ENCODE measurements around the gene SLC16A12. TPM values are rescaled to one million over a fixed set of nuclear protein-coding genes. Genes with fewer than 3 reads are reported as not detected.
A peak's percentile ranks its signal among the peaks of the same experiment; 100 is the strongest.

SLC16A12 gene
- total RNA-seq, 1 experiment from 2014 or later, result 10.9 TPM

GRCh38 chr10:89414879-89415821 is 120.2 kb downstream of the SLC16A12 start (continued):
- no peak for TF ChIP-seq AR (CRISPR knock-in tag; IDR thresholded peaks at IDR 0.05)

- Mint-ChIP-seq H3K36me3 (peaks cover 11% of the 10 kb centered on the region), H3K9me3 (peaks cover 14% of the 10 kb centered on the region), H3K27me3 (ENCODE audit: low read depth) (peaks cover 27% of the 10 kb centered on the region), H3K4me3 (peak within 1 kb of the TSS; percentile 97), H3K27ac (peak within 1 kb of the TSS; percentile 94), H3K4me1 (peaks cover 22% of the 10 kb centered on the region)
- ChIA-PET POLR2A (interaction anchor here (1.0 kb wide), 1 partner anchor 51 kb away, joined by 3 read pairs; no protein-coding TSS in a partner anchor), CTCF (interaction anchor here (0.7 to 2.3 kb wide), 4 partner anchors 21 to 686 kb away, joined by 3 to 5 read pairs (median 3); no protein-coding TSS in a partner anchor)
- ATAC-seq, result peak; percentile 83
- peak; percentile 72 for DNase-seq (ENCODE audit: low spot score)
- TF ChIP-seq AR (CRISPR knock-in tag; IDR thresholded peaks at IDR 0.05), result no peak
- TF ChIP-seq FOXJ3 (CRISPR knock-in tag; IDR thresholded peaks at IDR 0.05; ENCODE audit: borderline replicate concordance), result no peak
- TF ChIP-seq KAT7 (CRISPR knock-in tag; IDR thresholded peaks at IDR 0.05; ENCODE audit: borderline replicate concordance), result 0 out of 2 replicates have a peak, but pooled peaks have one; percentile 38
- TF ChIP-seq ATF3 (CRISPR knock-in tag; conservative IDR thresholded peaks at IDR 0.05), result no peak
- 0 out of 2 replicates have a peak, but pooled peaks have one; percentile 49 for TF ChIP-seq CREM (CRISPR knock-in tag; IDR thresholded peaks at IDR 0.05)
- TF ChIP-seq ATF1 (CRISPR knock-in tag; IDR thresholded peaks at IDR 0.05), result no peak; the same call in 1 of the 2 replicates
- TF ChIP-seq NR2C2 (CRISPR knock-in tag; IDR thresholded peaks at IDR 0.05), result no peak
- TF ChIP-seq JUN (CRISPR knock-in tag; IDR thresholded peaks at IDR 0.05), result no peak
- no peak for TF ChIP-seq PRDM15 (CRISPR knock-in tag; IDR thresholded peaks at IDR 0.05)
- TF ChIP-seq TEAD1 (CRISPR knock-in tag; IDR thresholded peaks at IDR 0.05), result 0 out of 2 replicates have a peak, but pooled peaks have one; percentile 61
- TF ChIP-seq ARID4B (CRISPR knock-in tag; IDR thresholded peaks at IDR 0.05; ENCODE audit: borderline replicate concordance), result no peak
- TF ChIP-seq ZNF317 (CRISPR knock-in tag; IDR thresholded peaks at IDR 0.05; ENCODE audit: borderline replicate concordance, low read depth), result 0 out of 2 replicates have a peak, but pooled peaks have one; percentile 3
- TF ChIP-seq ZNF425 (CRISPR knock-in tag; conservative IDR thresholded peaks at IDR 0.05), result no peak
- no peak for TF ChIP-seq NFATC4 (CRISPR knock-in tag; IDR thresholded peaks at IDR 0.05)
- no peak for TF ChIP-seq TEAD4 (CRISPR knock-in tag; IDR thresholded peaks at IDR 0.05)
Measured at GRCh38 chr10:89414146-89414878, 121.1 kb downstream of the SLC16A12 start, which contains the start of gene IFIT5. TSS of gene IFIT5 (plus strand) at chr10:89414568. CDS start at chr10:89414799, 231 bp downstream.
